Measurements from ENCODE around the gene GON7. TPM values are rescaled to one million over a fixed set of nuclear protein-coding genes. Genes with fewer than 3 reads are reported as not detected.

The GON7 gene
- total and polyA plus RNA-seq, 2 of the 8 experiments (the other 6 are each of a cell fraction or from before 2014, with no cell fraction given), result 3.8 to 9.9 TPM

DNA sequence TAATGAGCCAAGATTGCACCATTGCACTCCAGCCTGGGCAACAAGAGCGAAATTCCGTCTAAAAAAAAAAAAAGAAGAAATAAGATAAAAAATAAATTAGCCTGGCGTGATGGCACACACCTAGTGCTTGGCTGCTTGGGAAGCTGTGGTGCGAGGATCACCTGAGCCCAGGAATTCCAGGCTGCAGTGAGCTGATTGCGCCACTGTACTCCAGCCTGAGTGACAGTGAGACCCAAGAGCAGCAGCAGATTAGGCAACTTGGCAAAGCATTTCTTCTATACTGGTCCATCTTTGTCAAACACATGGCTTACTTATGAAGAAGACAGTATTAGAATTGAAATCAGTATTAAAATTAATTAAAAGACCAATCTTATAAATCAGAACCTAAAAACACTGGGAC is 6.3 kb downstream of the GON7 start:
- no peaks in the 10 kb centered on the region for H3K9me3 ChIP-seq (ENCODE audit: insufficient read depth in 2 of 2, low read depth in 1 of 2, low read length in 1 of 2)
- POLR2A ChIA-PET (ENCODE audit: partially characterized antibody), result no interaction called here
- no peak overlapping the region for H2BK12ac ChIP-seq (ENCODE audit: low read depth, low read length)
- no peak overlapping the region for H3K56ac ChIP-seq (replicated peaks; ENCODE audit: insufficient read length, low read depth, low read length)
- H2BK120ac ChIP-seq (replicated peaks; ENCODE audit: low read depth, low read length), result no peak overlapping the region
- H3K36me3 ChIP-seq (ENCODE audit: control insufficient read depth in 2 of 4, insufficient read depth in 4 of 4, low read length in 3 of 4), result no peaks in the 10 kb centered on the region
- H4K91ac ChIP-seq (replicated peaks; ENCODE audit: insufficient read length, low read length), result no peak overlapping the region
- H3K9ac ChIP-seq (replicated peaks in 1 of 4; ENCODE audit: extremely low read depth in 1 of 4, low read depth in 3 of 4, low read length in 3 of 4), result no peak overlapping the region
- CTCF ChIA-PET (ENCODE audit: partially characterized antibody), result interaction anchor here (1.4 kb wide), 1 partner anchor 26 kb away, joined by 4 read pairs; no protein-coding TSS in a partner anchor
- H4K8ac ChIP-seq (ENCODE audit: extremely low read depth, insufficient read depth, low read length), result no peak overlapping the region
- FAIRE-seq, result no peak
- no peak overlapping the region for H2BK5ac ChIP-seq (ENCODE audit: low read depth, low read length)
- no peaks in the 10 kb centered on the region; the same call in 1 of the 2 replicates for H3K79me1 ChIP-seq (ENCODE audit: low read depth, low read length)
- no peak overlapping the region for H3K27ac ChIP-seq (ENCODE audit: low read depth, low read length)
- no peaks in the 10 kb centered on the region for H4K20me1 ChIP-seq (replicated peaks in 1 of 2; ENCODE audit: control insufficient read depth in 1 of 2, insufficient read depth in 2 of 2, low read length in 2 of 2)
- no peak overlapping the region for H3K4me3 ChIP-seq (ENCODE audit: extremely low read depth in 1 of 4, insufficient read depth in 2 of 4, low read depth in 3 of 4, low read length in 4 of 4)
- no peaks in the 10 kb centered on the region for H3K23me2 ChIP-seq (ENCODE audit: low read depth, low read length)
- no peaks in the 10 kb centered on the region for H3K27me3 ChIP-seq (replicated peaks in 1 of 4; ENCODE audit: control insufficient read depth in 3 of 4, extremely low read depth in 1 of 4, insufficient read depth in 3 of 4, low read length in 3 of 4)
- H3K14ac ChIP-seq (ENCODE audit: insufficient read length), result no peak overlapping the region
- no peaks in the 10 kb centered on the region for H3K79me2 ChIP-seq (ENCODE audit: control insufficient read depth in 1 of 2, insufficient read depth in 2 of 2, low read length in 2 of 2)
- DNase-seq (ENCODE audit: low read depth in 1 of 2, low spot score in 2 of 2), result no peak
- H3K23ac ChIP-seq (ENCODE audit: insufficient read length), result no peak overlapping the region
- H3K4me2 ChIP-seq (ENCODE audit: insufficient read depth in 1 of 2, low read depth in 2 of 2, low read length in 2 of 2), result no peak overlapping the region
- 79% methylated on average over 5 of the region's 5 CpGs; no CpG with 5 or more reads in 1 of the 2 experiments for WGBS, 2 experiments (ENCODE audit: extremely low coverage in 1 of 2, insufficient coverage in 1 of 2, insufficient read length in 1 of 2, insufficient replicate concordance in 2 of 2, low coverage in 1 of 2, low lambda C conversion rate in 2 of 2, missing lambda C conversion rate in 1 of 2)
- no peak overlapping the region for H2AFZ ChIP-seq (ENCODE audit: low read length)
- no peak overlapping the region for H2BK15ac ChIP-seq (ENCODE audit: low read length)
- H2BK20ac ChIP-seq (ENCODE audit: low read length), result no peak overlapping the region
- H2AK5ac ChIP-seq (ENCODE audit: low read depth, low read length), result no peak overlapping the region
- H4K5ac ChIP-seq (ENCODE audit: insufficient read length, low read depth, low read length), result no peak overlapping the region
- TF ChIP-seq RXRA (IDR thresholded peaks at IDR 0.05; ENCODE audit: insufficient read depth, low read depth, low read length) (no peak), TEAD4 (IDR thresholded peaks at IDR 0.05; ENCODE audit: low read depth, low read length) (peak; percentile 70), GTF2F1 (IDR thresholded peaks at IDR 0.05; ENCODE audit: borderline replicate concordance, low read depth, low read length) (no peak), CEBPB (IDR thresholded peaks at IDR 0.05; ENCODE audit: low read depth, low read length) (peak; percentile 90), HDAC6 (IDR thresholded peaks at IDR 0.05; ENCODE audit: low read depth, low read length) (no peak), TAF1 (IDR thresholded peaks at IDR 0.05; ENCODE audit: low read depth, low read length) (no peak)
- no peak overlapping the region for H3K4ac ChIP-seq (replicated peaks; ENCODE audit: insufficient read length, low read depth, low read length)
- H3K18ac ChIP-seq (ENCODE audit: extremely low read depth, low read length), result no peak overlapping the region
- no peaks in the 10 kb centered on the region for H3K4me1 ChIP-seq (replicated peaks in 1 of 4; ENCODE audit: control insufficient read depth in 3 of 4, insufficient read depth in 4 of 4, low read length in 3 of 4)
